K562 (cell line): ENCODE results near the gene SPAG4. TPM values are rescaled to one million over a fixed set of nuclear protein-coding genes. Genes with fewer than 3 reads are reported as not detected.
A peak's percentile ranks its signal among the peaks of the same experiment; 100 is the strongest.

ENCODE experiments used
- ATAC-seq: fragments of 200-7000 bp; cut with Tn5 transposase; 3 replicates; pipeline ENCODE4 v1.9.1; 2020; ENCODE audit warnings: moderate library complexity
- BruUV-seq: library from RNA; stranded (reverse); fragments of 400-500 nt; replicated peaks from 2 replicates; lab custom pipeline; 2021; lab: Mats Ljungman, UMichigan
- CTCF ChIA-PET: fragments of 300-600 bp; formaldehyde crosslinking; extraction: SDS; loops from one replicate; lab custom pipeline; 2021; ENCODE audit warnings: low intra/inter-chr PET ratio; lab: Yijun Ruan, JAX
- POLR2A ChIA-PET: fragments of 300-600, 350-650 bp; sonication (Branson Sonifier 250); formaldehyde crosslinking; extraction: SDS; loops from one replicate; lab custom pipeline; 2021; ENCODE audit warnings: antibody characterized with exemption, inconsistent platforms; lab: Yijun Ruan, JAX
- DNase-seq, 4 experiments: peaks; one replicate each; pipeline versions ENCODE4 v3.0.0 to v3.0.0-alpha.2; 2011 to 2018; ENCODE audit warnings: low spot score in 3 of 4, mixed read lengths in 3 of 4; ENCODE audit errors: extremely low read depth in 1 of 4
- FAIRE-seq: peaks from 2 replicates; lab custom pipeline; 2011; peaks lifted over from hg19 to GRCh38; lab: Jason Lieb, UNC
- H2AFZ ChIP-seq: 2 replicates; pipeline ENCODE4 v1.6.0; 2011; ENCODE audit warnings: low read depth, low read length, control low read depth, inconsistent platforms
- H3K27ac ChIP-seq: fragments of 200-600 bp; 3 replicates; pipeline ENCODE4 v1.8.0; 2011; ENCODE audit warnings: low read depth, mild to moderate bottlenecking, control low read depth, inconsistent platforms, low read length, moderate library complexity, mixed read lengths; ENCODE audit errors: extremely low read depth
- H3K27me3 ChIP-seq, 2 experiments: fragments of 300-600 bp in 1 of 2; 2 replicates in 1 of 2; 3 replicates in 1 of 2; pipeline versions ENCODE4 v1.6.0 to v1.8.0; 2011; ENCODE audit warnings: inconsistent platforms in 2 of 2, low read length in 2 of 2, mild to moderate bottlenecking in 1 of 2, mixed read lengths in 1 of 2, moderate library complexity in 1 of 2; ENCODE audit not compliant: control insufficient read depth in 2 of 2, insufficient read depth in 2 of 2
- H3K36me3 ChIP-seq: fragments of 300-600 bp; 3 replicates; pipeline ENCODE4 v1.8.0; 2011; ENCODE audit warnings: mild to moderate bottlenecking, low read length, inconsistent platforms; ENCODE audit not compliant: control insufficient read depth, insufficient read depth
- H3K4me1 ChIP-seq, 2 experiments: fragments of 200-600 bp in 1 of 2; replicated peaks in 1 of 2; 2 replicates in 1 of 2; 3 replicates in 1 of 2; pipeline versions ENCODE4 v1.5.1 to v1.8.0; 2011; ENCODE audit warnings: inconsistent platforms in 2 of 2, low read length in 2 of 2, mild to moderate bottlenecking in 1 of 2, mixed read lengths in 1 of 2, moderate library complexity in 1 of 2; ENCODE audit not compliant: control insufficient read depth in 2 of 2, insufficient read depth in 2 of 2
- H3K4me2 ChIP-seq: 2 replicates; pipeline ENCODE4 v1.6.1; 2011; ENCODE audit warnings: low read length, control low read depth, inconsistent platforms, mixed read lengths; ENCODE audit not compliant: insufficient read depth
- H3K4me3 ChIP-seq: fragments of 200-600 bp; sonication (generic), shearing (Covaris generic); 2 replicates; pipeline ENCODE4 v1.5.1; 2016; ENCODE audit warnings: control low read depth, inconsistent platforms
- H3K79me2 ChIP-seq: fragments of 200-600 bp; 3 replicates; pipeline ENCODE4 v1.8.0; 2011; ENCODE audit warnings: low read length, inconsistent platforms; ENCODE audit not compliant: control insufficient read depth, insufficient read depth
- H3K9ac ChIP-seq, 2 experiments: 2 replicates each; pipeline versions ENCODE4 v1.6.0 to v1.6.1; 2011; ENCODE audit warnings: low read depth in 2 of 2, low read length in 2 of 2, control low read depth in 1 of 2, inconsistent platforms in 1 of 2, mild to moderate bottlenecking in 1 of 2, mixed read lengths in 1 of 2; ENCODE audit not compliant: insufficient read depth in 1 of 2
- H3K9me1 ChIP-seq: one replicate; pipeline ENCODE4 v1.6.0; 2011; ENCODE audit warnings: inconsistent platforms, mild to moderate bottlenecking, low read length, moderate library complexity; ENCODE audit not compliant: control insufficient read depth, insufficient read depth
- H3K9me3 ChIP-seq: replicated peaks from 2 replicates; pipeline ENCODE4 v1.5.1; 2011; ENCODE audit warnings: low read depth, low read length, inconsistent platforms; ENCODE audit not compliant: control insufficient read depth, insufficient read depth
- H4K20me1 ChIP-seq: replicated peaks from 2 replicates; pipeline ENCODE4 v1.6.1; 2011; ENCODE audit warnings: low read length, inconsistent platforms, mixed read lengths; ENCODE audit not compliant: control insufficient read depth, insufficient read depth
- COPS2 ChIP-seq: fragments of 450-650 bp; conservative IDR thresholded peaks from 2 replicates; pipeline ENCODE4 v1.6.1; 2016; ENCODE audit warnings: mild to moderate bottlenecking, moderate library complexity
- DNMT1 ChIP-seq: fragments of 450-650 bp; IDR thresholded peaks from 2 replicates; pipeline ENCODE4 v1.6.1; 2016; ENCODE audit warnings: antibody characterized with exemption, mild to moderate bottlenecking
- FOXA1 ChIP-seq: fragments of 450-650 bp; IDR thresholded peaks from 2 replicates; pipeline ENCODE4 v1.6.1; 2016; ENCODE audit warnings: mild to moderate bottlenecking, borderline replicate concordance
- GTF2A2 ChIP-seq: IDR thresholded peaks from 2 replicates; pipeline ENCODE4 v1.6.1; 2016; ENCODE audit warnings: mild to moderate bottlenecking, missing genetic modification characterization, missing compliant biosample characterization
- GTF2F1 ChIP-seq: IDR thresholded peaks from 2 replicates; pipeline ENCODE4 v1.6.1; 2011; ENCODE audit warnings: low read depth, low read length, improper control_type of control experiment
- KDM1A ChIP-seq, 2 experiments: fragments of 450-650 bp; IDR thresholded peaks; 2 replicates each; pipeline ENCODE4 v1.6.1; 2016; ENCODE audit warnings: mild to moderate bottlenecking in 2 of 2
- SMAD1 ChIP-seq: fragments of 150-350 bp; IDR thresholded peaks from 2 replicates; pipeline ENCODE4 v1.6.1; 2014; ENCODE audit warnings: low read length, low read depth; ENCODE audit not compliant: partially characterized antibody
- ZNF23 ChIP-seq: fragments of 250-450 bp; sonication (Bioruptor Pico); IDR thresholded peaks from 2 replicates; pipeline ENCODE4 v1.4.0; 2020; ENCODE audit warnings: mild to moderate bottlenecking
- ZNF24 ChIP-seq: fragments of 450-650 bp; IDR thresholded peaks from 2 replicates; pipeline ENCODE4 v1.6.1; 2016
- ZNF347 ChIP-seq: fragments of 450-650 bp; formaldehyde crosslinking; IDR thresholded peaks from 2 replicates; pipeline ENCODE4 v1.4.0; 2020; ENCODE audit warnings: low read depth, mild to moderate bottlenecking, moderate library complexity
- WGBS: fragments of 100-300 bp; shearing (Covaris generic); methylation state at CpG from one replicate; pipeline ENCODE4 v1.1.6; 2016; ENCODE audit warnings: low coverage, mixed read lengths; ENCODE audit not compliant: insufficient coverage; ENCODE audit errors: missing lambda C conversion rate; 5-methylcytosine and 5-hydroxymethylcytosine counted together
- in situ Hi-C: fragments of 300-500 bp; cut with MboI; formaldehyde crosslinking; loops from 4 replicates; pipeline ENCODE4 v1.15.0; 2018; ENCODE audit warnings: inconsistent platforms, mixed read lengths
- intact Hi-C: fragments of 100-400 bp; cut with micrococcal nuclease; formaldehyde crosslinking; loops from 2 replicates; pipeline ENCODE4 v1.14.2; 2022
- polyA plus RNA-seq, 8 experiments: library from polyadenylated mRNA; depleted of rRNA in 4 of 8; stranded (reverse) in 5 of 8; unstranded in 3 of 8; fragments of >200 nt; fragmentation: Nextera tagmentation in 2 of 8; fragmentation: Illumina TruSeq in 1 of 8; extraction: Ambion mirVana in 2 of 8; extraction: Trizol in 1 of 8; gene quantifications; 2 replicates each; pipeline versions ENCODE4 v1.2.1 to v1.2.3, GENCODE V29; 2011 to 2014; ENCODE audit warnings: inconsistent platforms in 1 of 8, missing spikeins in 1 of 8
- total RNA-seq, 7 experiments: library from RNA; depleted of rRNA in 6 of 7; stranded (reverse); fragments of >200 nt in 6 of 7; fragmentation: Illumina TruSeq in 2 of 7; extraction: Trizol in 2 of 7; gene quantifications; 2 replicates each; pipeline versions ENCODE4 v1.2.1 to v1.2.3, GENCODE V29; 2011 to 2021; ENCODE audit warnings: low replicate concordance in 1 of 7

SPAG4 gene
- total and polyA plus RNA-seq, 9 of the 15 experiments (the other 6 are each of a cell fraction or from before 2014, with no cell fraction given): 1.6 to 11.4 (median 4.6) TPM

DNA sequence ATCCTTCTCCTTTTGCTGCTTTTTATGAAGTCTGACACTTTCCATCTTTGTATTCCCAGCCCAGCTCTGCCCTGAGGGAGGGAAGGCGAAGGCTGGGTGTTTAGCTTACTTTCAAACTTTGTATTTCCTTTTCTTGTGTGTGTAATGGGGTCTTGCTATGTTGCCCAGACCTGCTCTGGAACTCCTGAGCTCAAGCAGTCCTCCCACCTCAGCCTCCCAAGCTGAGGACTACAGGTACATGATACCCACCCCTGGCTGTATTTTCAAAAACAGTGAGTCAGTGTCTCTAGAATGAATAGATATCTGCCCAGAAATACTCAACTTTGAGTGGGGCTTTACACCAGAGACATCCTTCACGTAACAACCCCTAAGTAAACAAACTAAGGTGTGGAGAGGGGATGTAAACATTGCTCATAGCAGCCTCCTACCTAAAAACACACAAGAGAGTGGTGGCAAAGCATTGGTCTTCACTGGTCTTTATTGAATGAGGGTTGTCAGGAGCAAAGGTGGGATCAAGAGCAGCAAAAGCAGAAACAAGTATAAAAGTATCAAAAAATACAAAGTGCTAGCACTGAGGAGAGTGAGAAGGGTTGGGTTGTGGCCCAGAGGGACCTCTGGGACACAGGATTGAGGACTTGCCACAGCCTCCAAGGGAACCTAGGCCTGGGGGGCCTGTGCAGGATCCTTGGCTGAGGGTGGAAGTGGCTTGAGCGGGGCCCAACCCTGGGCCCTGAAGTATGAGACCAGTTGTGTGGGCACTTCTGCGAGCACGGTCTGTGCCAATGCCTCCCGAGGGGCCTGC is 10.2 kb downstream of the SPAG4 start (continued):
- no peak for TF ChIP-seq COPS2
- TF ChIP-seq ZNF24: no peak
- TF ChIP-seq FOXA1: no peak

GRCh38 chr20:35626386-35627001 is 10.9 kb downstream of the SPAG4 start:
- Histone ChIP-seq H3K27me3 (no peaks in the 10 kb centered on the region), H3K79me2 (no peaks in the 10 kb centered on the region), H2AFZ (no peak overlapping the region), H3K4me3 (no peak overlapping the region), H3K9me1 (no peaks in the 10 kb centered on the region), H3K9me3 (no peaks in the 10 kb centered on the region), H3K4me1 (no peaks in the 10 kb centered on the region), H3K36me3 (peaks cover 55% of the 10 kb centered on the region; the same call in 2 of the 3 replicates), H3K9ac (peak overlapping the region in 1 of 2 experiments; percentile 43; a peak in 1 of 4 replicates), H3K27ac (no peak overlapping the region), H3K4me2 (no peak overlapping the region), H4K20me1 (no peaks in the 10 kb centered on the region)
- POLR2A ChIA-PET: interaction anchor here (0.6 kb wide), 2 partner anchors 71 to 876 kb away, joined by 3 read pairs; no protein-coding TSS in a partner anchor
- ATAC-seq: no peak
- DNase-seq: no peak
- TSS peak; percentile 61 for BruUV-seq
- TF ChIP-seq KDM1A (IDR thresholded peaks at IDR 0.05) (no peak), SMAD1 (no peak), ZNF347 (CRISPR knock-in tag) (no peak), GTF2F1 (no peak), DNMT1 (no peak), GTF2A2 (tag) (no peak), ZNF23 (no peak)
- in situ Hi-C loops: no loop called here
- intact Hi-C loops: no loop called here
- WGBS: 94% methylated on average over 13 of the region's 13 CpGs
- CTCF ChIA-PET: no interaction called here
- FAIRE-seq: no peak
